ENCODE measurements around the gene INPP5D. TPM values are rescaled to one million over a fixed set of nuclear protein-coding genes. Genes with fewer than 3 reads are reported as not detected.

The INPP5D gene
- total RNA-seq, 1 experiment from 2014 or later = not detected

DNA sequence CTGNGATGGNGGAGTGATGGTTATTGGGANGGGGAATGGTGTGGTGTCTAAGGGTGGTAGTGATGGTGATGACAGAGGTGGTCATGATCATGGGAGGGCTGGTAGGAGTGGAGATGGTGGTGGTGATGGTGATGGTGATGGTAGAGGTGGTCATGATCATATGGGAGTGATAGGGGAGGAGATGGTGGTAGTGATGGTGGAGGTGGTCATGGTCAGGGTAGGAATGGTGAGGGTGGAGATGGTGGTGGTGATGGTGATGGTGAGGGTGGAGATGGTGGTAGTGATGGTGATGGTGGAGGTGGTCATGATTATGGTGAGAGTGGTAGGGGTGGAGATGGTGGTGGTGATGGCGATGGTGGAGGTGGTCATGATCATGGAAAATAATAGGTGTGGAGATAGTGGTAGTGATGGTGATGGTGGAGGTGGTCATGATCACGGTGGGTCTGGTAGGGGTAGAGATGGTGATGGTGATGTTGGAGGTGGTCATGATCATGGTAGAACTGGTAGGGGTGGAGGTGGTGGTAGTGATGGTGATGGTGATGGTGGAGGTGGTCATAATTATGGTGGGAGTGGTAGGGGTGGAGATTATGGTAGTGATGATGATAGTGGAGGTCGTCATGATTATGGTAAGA lies 83.7 kb downstream of the INPP5D start:
- H3K4me3 Mint-ChIP-seq (ENCODE audit: low read depth, unreplicated experiment) = no peak overlapping the region

DNA sequence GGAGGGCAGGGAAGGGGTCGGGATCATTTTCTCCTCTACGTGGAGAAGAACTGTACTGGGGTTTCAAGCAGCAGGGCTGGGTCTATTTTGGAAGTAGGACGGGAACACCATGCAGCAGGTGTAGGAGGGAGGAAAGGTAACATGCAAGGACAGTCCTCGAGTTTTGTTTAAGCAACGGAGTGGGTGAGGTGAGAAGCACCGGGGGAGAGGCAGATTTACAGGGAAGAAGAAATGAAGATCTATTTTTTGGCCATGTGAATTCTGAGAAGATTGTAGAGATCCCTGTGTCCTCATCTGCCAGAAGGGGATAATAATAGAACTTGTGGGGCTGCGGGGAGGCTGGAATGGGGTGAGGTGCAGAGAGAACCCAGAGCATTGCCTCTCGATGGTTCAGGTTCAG lies 85.6 kb downstream of the INPP5D start:
- intact Hi-C loops (cut with micrococcal nuclease; ENCODE audit: unreplicated experiment) = no loop called here
- H3K4me1 Mint-ChIP-seq (ENCODE audit: low read depth, unreplicated experiment) = no peaks in the 10 kb centered on the region
- no TSS peak for BruUV-seq (replicated peaks)

More for the DNA sequence above, 83.7 kb downstream of the INPP5D start:
- intact Hi-C loops (cut with micrococcal nuclease; ENCODE audit: unreplicated experiment) = no loop called here
- no peak overlapping the region for H3K27ac Mint-ChIP-seq (ENCODE audit: unreplicated experiment)
- TF ChIP-seq, protein P1, sequence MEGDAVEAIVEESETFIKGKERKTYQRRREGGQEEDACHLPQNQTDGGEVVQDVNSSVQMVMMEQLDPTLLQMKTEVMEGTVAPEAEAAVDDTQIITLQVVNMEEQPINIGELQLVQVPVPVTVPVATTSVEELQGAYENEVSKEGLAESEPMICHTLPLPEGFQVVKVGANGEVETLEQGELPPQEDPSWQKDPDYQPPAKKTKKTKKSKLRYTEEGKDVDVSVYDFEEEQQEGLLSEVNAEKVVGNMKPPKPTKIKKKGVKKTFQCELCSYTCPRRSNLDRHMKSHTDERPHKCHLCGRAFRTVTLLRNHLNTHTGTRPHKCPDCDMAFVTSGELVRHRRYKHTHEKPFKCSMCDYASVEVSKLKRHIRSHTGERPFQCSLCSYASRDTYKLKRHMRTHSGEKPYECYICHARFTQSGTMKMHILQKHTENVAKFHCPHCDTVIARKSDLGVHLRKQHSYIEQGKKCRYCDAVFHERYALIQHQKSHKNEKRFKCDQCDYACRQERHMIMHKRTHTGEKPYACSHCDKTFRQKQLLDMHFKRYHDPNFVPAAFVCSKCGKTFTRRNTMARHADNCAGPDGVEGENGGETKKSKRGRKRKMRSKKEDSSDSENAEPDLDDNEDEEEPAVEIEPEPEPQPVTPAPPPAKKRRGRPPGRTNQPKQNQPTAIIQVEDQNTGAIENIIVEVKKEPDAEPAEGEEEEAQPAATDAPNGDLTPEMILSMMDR (IDR thresholded peaks at IDR 0.05; ENCODE audit: unreplicated experiment) = no peak
- no peaks in the 10 kb centered on the region for H3K9me3 Mint-ChIP-seq (ENCODE audit: low read depth, unreplicated experiment)
- no peak for DNase-seq
- CTCF ChIA-PET = no interaction called here
- peaks cover 81% of the 10 kb centered on the region for H3K27me3 Mint-ChIP-seq (ENCODE audit: unreplicated experiment)
- BruUV-seq (replicated peaks) = no TSS peak
- H3K36me3 Mint-ChIP-seq (ENCODE audit: insufficient read depth, unreplicated experiment) = no peaks in the 10 kb centered on the region
- no peaks in the 10 kb centered on the region for H3K4me1 Mint-ChIP-seq (ENCODE audit: low read depth, unreplicated experiment)

DNA sequence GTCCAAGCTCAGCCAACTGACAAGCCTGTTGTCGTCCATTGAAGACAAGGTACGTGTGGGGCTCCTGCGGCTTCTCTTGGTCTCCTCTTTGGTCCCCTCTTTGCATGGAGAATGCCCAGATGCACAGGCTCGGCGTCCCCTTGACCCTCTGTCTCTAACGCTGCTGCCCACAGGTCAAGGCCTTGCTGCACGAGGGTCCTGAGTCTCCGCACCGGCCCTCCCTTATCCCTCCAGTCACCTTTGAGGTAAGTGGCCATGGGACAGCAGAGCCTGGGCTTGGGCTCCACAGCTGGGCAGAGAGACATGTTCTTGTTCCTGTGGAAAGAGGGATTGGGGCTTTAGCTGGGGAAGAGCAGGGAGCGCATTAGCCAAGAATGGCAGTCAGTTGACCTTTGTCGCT lies 86.1 kb downstream of the INPP5D start:
- DNase-seq = no peak
- H3K9me3 Mint-ChIP-seq (ENCODE audit: low read depth, unreplicated experiment) = no peaks in the 10 kb centered on the region
- H3K4me1 Mint-ChIP-seq (ENCODE audit: low read depth, unreplicated experiment) = no peaks in the 10 kb centered on the region
- H3K27ac Mint-ChIP-seq (ENCODE audit: unreplicated experiment) = no peak overlapping the region
- CTCF ChIA-PET = no interaction called here
- BruUV-seq (replicated peaks) = no TSS peak
- no peak overlapping the region for H3K4me3 Mint-ChIP-seq (ENCODE audit: low read depth, unreplicated experiment)
- intact Hi-C loops (cut with micrococcal nuclease; ENCODE audit: unreplicated experiment) = no loop called here
- peaks cover 94% of the 10 kb centered on the region for H3K27me3 Mint-ChIP-seq (ENCODE audit: unreplicated experiment)
- no peaks in the 10 kb centered on the region for H3K36me3 Mint-ChIP-seq (ENCODE audit: insufficient read depth, unreplicated experiment)
- TF ChIP-seq, protein P1 (IDR thresholded peaks at IDR 0.05; ENCODE audit: unreplicated experiment) = no peak

More for the DNA sequence above, 85.6 kb downstream of the INPP5D start:
- Mint-ChIP-seq H3K27me3 (ENCODE audit: unreplicated experiment) (peaks cover 94% of the 10 kb centered on the region), H3K36me3 (ENCODE audit: insufficient read depth, unreplicated experiment) (no peaks in the 10 kb centered on the region), H3K4me3 (ENCODE audit: low read depth, unreplicated experiment) (no peak overlapping the region), H3K27ac (ENCODE audit: unreplicated experiment) (no peak overlapping the region), H3K9me3 (ENCODE audit: low read depth, unreplicated experiment) (no peaks in the 10 kb centered on the region)
- TF ChIP-seq, protein P1 (IDR thresholded peaks at IDR 0.05; ENCODE audit: unreplicated experiment) = no peak
- no peak for DNase-seq
- CTCF ChIA-PET = no interaction called here

DNA sequence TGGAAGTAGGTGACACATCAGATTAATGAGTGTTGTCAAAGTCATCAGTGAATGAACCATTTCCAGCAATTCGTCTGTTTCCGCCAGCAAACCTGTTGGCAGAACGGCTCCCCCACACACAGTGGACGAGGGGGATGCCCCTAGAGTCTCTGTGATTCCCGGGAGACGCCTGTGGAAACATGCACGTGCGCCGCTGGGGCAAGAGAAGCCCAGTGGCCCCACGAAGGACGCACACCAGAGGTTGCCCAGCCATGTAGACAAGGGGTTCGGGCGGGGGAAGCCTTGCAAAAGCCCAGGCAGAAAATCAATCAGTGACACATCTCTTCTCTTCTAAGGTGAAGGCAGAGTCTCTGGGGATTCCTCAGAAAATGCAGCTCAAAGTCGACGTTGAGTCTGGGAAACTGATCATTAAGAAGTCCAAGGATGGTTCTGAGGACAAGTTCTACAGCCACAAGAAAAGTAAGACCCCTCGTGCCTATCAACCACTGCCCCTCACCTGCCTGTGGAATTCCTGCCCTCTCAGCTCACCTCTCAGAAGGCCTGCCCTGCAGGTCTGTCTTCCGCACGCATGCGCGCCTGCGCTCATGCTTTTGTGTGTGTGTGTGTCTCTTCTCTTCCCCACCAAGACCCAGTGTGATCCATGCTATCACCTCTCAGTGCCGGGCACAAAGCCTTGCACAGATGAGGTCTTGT lies 87.1 kb downstream of the INPP5D start:
- no TSS peak for BruUV-seq (replicated peaks)
- intact Hi-C loops (cut with micrococcal nuclease; ENCODE audit: unreplicated experiment) = no loop called here
- Mint-ChIP-seq H3K9me3 (ENCODE audit: low read depth, unreplicated experiment) (no peaks in the 10 kb centered on the region), H3K4me1 (ENCODE audit: low read depth, unreplicated experiment) (peaks cover under 1% of the 10 kb centered on the region), H3K4me3 (ENCODE audit: low read depth, unreplicated experiment) (no peak overlapping the region), H3K27ac (ENCODE audit: unreplicated experiment) (no peak overlapping the region), H3K36me3 (ENCODE audit: insufficient read depth, unreplicated experiment) (no peaks in the 10 kb centered on the region), H3K27me3 (ENCODE audit: unreplicated experiment) (peaks cover 94% of the 10 kb centered on the region)
- CTCF ChIA-PET = no interaction called here
- no peak for DNase-seq
- TF ChIP-seq, protein P1 (IDR thresholded peaks at IDR 0.05; ENCODE audit: unreplicated experiment) = no peak

Data from Calu3 (cell line).